ENCODE data around the gene RUNX2.

RUNX2 gene

DNA sequence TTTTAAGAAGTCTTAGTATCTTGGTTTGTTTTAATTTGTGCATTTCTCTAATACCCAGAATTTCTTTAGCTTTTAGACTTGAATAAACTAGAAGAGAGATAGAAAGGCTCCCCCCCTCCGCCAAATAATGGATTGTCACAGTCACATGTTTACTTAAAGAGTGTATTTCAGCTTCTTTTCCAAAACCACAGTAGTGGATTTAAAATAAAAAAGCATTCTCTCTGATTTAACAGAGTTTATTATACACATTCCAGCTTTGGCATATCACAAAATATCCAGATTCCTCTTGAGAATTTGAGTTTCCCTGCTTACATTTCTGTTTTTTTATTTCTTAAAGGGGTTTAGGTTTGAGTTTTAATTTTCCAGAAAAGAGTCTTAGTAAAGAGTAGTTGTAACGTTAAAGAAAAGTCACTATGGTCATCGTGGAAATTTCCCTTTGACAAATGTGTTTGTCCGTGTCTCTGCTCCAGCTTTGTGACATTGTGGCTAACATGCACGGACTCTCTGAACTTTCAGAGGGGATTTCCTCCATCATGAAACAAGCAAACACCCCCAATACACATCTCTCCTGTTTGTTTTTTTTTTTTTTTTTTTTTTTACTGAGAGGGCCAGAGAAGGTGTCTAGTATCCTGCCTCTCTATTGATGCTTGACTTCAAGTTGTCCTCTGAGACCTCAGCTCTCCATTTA is 163.1 kb downstream of the RUNX2 start:
- DNase-seq = no peak

DNA sequence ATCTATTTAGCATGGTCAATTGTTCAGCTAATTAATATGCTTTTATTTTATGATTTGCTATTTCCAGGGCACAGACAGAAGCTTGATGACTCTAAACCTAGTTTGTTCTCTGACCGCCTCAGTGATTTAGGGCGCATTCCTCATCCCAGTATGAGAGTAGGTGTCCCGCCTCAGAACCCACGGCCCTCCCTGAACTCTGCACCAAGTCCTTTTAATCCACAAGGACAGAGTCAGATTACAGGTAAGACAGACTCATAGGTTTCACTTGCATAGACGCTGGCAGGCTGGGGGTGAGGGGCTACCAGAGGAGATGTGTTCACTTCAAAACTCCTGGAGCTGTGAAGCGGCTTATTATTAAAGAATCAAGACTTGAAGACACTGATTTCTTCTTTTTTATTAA is 163.7 kb downstream of the RUNX2 start:
- DNase-seq = no peak

DNA sequence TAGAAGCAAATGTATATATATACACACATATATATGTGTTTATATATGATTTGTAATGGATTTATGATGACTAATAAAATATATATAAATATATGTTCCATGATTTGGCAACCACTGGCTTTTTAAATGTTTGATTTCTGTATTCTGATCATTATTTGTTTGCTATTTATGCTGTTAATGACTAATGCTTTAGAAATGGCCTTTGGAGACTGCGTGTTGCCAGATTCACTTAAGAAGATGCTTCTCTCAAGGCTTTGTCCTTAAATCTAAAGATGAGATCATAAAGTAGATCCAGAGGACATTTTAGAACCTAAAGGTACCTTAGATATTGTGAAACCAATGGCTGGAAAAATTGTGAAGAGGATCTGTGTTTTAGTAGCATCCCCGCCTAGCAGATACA is 165.6 kb downstream of the RUNX2 start:
- DNase-seq = no peak

DNA sequence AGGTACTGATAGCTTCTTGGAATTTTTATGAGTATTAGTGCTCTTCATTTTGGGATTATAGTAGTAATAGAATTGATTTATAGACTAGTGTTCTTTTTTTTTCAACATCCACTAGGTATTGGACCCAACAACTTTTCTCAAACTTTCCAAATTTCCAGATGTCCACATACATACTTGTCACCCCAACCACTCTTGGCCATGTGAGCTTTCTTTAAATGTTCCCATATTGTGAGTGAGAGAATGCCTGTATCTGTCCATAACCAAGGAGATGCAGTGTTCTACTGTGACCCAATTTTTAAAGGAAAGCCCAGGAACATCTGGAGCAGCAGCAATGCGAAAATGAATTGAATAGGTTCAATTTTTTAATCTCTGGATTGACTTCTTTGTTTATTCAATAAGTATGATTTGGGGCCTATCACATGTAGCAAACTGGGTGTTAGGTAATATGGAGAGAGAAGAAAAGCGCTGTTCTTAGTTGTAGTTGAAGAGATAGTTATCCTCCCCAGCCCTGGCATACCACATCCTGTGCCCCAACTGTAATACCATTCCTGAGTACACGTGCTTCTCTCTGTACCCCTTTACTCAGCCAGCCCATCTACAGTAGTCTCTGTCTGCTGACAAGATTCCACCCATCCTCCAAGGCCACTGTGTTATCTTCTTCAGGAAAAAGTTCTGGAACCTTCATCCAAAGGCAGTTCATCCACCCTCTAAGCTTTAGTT is 166.4 kb downstream of the RUNX2 start:
- no peak for DNase-seq

DNA sequence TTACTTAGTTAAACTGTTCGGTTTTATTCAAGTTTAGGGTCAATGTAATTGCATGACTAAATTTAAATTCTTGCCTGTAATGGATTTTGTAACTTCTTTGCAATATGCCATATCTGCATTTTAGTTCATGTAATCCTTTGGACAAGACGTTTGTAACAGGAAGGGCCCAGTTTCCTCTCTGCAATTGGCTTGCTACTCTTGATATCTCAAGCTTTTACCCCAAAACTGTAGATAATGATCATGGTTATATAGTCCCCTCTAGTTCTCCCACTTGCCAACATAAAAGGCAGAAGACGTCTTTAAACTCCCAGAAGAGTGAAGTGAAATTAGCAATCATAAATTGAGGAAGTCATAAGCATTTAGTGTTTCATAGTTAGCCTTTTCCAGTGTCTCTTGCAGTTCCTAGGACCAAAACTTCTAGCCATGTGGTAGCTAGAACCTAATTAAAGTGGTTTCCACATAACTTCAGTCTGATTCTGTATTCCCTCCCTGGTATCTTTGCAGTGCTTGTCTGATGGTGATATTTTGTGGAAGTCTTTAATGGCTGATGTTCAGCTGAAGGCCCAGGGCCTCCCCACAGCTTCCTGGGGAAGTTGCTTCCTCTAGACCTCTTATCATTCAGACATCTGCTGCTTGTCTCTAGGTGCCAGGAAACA is 167.4 kb downstream of the RUNX2 start:
- no peak for DNase-seq

DNA sequence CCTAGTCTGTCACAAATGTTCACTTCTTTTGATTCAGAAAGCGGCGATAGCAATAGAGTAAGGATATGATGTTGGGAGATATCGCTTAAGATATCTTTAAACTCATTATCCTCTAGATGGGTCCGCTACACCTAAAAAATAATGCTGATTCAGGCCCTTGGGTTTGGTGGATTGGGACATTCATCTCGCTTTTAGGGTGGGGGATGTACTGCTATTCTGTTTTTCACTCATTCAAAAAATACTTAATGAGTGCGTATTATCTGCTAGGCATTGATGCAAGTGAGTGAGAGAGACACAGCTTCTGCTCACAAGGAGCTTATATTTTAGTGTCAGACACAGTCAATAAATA is 167.9 kb downstream of the RUNX2 start:
- DNase-seq = no peak

DNA sequence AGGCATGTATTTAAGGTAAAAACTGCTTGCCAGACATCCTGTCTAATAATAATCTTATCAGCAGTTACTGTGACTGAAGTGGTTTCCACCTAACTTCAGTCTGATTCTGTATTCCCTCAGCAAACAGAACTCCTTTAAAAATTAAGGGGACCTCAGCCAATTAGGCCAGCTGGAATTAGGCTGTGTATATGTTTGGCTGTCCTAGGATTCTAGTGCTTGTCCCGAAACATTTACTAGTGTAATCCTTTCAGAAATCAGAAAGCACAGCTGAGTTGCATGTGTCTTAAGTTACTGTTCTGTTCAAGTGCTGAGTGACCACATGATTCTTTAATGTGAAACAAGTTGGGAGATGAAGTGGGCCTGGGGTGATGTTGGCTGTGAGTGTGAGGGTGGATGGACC is 170.5 kb downstream of the RUNX2 start:
- no peak for DNase-seq

DNA sequence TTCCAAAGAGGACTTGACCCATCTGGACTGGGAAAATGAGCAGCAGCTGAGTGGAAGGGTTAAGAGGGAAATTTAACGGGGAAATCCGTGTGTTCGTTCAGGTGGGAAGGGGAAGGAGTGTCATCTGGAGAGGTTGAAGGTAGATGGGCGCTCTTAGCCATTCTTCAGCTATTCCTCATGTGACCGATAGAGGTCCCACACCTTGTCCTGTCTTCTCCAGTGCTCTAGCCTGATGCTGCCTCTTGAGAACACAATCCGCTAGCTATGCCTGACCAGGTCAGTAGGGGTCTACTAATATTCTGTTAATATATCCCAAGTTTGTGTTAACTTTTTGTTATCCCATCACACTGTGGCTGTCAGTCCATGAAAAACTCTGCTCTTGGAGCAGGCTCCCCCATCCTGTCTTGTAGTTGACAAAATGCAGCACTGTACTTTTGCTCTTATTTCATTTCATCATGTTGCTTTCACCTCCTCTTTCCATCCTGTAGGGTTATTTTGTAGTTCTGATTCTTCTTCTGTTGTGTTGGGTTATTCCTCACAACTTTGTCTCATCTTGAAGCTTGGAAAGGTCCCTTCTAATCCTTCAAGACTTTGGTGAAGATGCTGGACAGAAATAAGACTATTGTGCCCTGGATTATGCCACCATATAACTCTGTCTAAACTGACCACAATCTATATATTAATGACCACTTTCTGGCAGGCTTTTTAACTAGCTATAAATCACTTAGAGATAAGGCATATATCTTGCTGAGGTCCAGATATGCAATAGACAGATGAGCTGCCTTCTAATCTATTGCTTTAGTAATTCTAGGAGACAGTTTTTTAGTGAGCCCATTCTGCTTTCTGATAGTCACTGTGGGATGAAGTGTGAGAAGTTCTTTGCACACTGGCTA is 173.0 kb downstream of the RUNX2 start:
- no peak for DNase-seq

DNA sequence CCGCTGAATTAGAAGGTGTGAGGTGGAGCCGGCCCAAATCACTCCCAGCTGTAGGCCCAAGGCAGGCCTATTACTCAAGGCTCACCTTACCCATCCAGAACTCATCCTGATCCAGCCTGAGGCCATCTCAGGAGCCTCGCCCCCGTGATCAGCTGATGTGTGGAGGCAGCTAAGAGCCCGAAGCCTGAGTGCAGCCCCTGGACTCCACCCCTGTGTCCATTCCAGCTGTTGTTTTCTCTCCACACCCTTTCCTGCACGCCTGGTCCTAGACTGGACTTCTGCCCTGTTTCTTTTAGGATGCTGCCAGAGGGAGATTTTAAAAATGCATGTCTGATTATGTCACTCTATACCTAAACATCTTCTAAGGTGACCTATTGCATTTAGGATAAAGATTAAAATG is 174.3 kb downstream of the RUNX2 start:
- no peak for DNase-seq

DNA sequence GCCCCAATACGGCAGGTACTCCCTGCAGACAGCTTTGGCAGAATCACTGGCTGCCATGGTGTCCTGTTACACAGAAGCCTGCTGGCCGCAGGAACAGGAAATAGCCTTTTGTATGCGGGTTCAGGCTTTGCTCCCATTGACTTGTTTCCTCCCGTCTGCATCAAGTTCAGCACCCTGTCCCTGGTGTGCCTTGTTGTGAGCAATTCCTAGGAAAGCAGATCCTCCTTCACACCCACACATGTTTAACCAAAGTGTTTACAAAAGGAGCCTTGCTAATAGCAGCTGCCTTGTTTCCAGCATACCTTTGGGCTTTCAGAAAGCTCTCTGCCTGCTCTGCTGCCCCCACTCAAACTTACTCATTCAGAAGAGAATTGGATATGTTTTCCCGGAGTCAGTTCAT is 176.8 kb downstream of the RUNX2 start:
- no peak for DNase-seq

DNA sequence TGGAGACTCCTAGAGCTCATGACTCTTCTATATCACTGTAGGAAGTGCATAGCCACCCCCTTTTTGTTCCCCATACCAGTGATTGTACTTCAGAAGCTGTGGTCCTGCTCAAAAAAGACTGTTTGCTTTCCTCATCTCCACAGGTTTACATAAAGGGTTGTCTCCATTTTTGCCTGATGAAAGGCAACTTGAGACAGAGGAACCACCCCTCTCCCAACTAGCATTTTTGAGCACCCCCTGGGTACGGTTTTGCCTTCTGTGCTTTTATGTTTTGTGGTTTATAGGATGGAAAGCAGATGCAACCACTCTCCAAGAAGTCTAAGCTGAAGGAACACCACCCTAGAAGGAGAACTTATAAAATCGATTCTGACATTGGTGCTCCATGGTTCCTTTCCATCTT is 177.3 kb downstream of the RUNX2 start:
- DNase-seq = no peak

DNA sequence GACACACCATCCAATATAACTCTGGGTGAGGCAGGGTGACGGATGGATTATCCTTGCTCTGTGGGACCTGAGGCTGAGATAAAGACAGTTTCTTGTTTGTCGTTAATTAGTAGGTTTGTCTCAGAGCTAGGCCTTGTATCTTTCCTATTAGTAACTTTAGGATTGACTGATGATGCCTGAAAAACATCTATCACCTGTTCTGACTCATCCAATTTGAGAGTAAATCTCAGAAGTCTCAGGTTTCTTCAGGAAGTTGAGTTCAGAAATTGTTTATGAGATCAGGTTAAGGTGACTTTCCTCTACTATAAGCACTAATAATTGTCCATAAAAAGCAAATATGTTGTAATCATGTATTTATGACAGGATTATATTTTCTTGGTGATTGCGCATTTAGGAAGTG is 179.1 kb downstream of the RUNX2 start:
- no peak for DNase-seq

DNA sequence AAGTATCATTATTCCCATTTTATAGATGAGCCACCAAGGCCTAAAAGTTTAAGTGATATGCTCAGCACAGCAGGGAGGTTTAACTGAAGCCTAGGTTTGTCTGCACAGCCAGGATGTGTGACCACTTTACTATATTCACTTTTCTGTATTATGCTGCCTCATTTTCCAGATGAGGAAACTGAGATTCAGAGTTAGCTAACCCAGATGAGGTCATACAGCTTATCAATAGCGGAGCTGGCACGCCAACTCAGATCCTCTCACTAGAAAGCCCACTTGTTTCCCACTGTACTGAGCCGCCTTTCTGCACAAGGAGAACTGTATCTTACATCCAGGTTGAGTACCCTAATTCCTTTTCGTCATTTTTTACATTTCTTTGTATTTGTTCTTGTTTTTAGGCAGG is 181.3 kb downstream of the RUNX2 start:
- DNase-seq = no peak

DNA sequence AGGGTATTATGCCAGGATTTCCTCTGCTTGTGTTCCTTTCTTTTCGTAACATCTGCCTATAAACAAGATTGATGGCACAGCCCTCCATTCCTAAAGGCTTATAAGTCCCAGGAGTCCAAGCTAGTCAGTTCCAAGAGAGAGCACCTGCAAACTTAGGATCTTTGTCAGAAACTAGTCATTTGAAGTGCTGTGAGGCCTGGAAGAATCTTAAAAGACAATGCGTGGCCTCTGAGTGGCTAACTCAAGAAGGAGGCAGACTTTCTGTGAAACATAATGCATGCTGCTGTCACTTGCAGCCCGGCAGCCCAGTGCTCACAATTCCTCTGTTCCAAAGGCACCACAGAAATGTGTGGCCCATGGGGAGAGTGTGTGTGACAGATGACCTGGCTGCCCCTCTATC is 184.6 kb downstream of the RUNX2 start:
- DNase-seq = no peak

DNA sequence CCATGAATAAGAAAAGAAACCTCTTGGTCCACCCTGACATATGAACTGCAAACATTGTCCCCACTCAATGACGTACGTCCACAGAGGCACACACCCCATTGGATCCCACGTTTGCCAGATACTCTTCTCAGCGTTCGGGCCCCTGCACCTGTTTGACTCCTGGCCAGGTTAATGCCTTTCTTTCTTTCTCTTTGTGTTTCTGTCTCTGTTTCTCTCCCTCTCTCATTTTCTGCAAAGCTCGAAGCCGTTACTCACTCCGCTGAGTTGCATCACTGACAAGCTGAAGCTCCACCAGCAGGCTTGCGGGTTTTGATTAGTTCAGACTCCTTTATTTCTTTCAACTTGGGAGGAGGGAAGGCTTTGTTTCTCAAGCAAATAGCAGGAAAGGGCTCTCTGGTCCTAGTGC is 185.1 kb downstream of the RUNX2 start:
- DNase-seq = no peak

DNA sequence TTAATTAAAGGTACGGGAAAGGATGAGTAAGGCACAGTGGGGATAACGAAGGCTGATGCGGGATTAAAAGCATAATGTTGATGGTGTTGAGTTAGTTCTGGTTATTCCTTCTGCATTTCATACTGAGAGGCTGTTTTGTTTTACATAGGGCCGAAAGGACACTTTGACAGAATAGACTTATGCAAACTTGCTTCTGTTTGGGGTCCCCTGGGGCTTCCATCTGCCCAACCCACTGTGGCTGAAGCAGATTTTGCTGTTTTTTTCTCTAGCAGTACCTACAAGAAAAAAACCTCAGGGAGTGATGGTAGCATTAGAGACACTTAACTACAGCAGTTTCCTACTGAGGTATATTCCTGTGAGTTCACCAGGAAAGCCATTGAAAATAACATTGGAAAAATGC is 185.7 kb downstream of the RUNX2 start:
- no peak for DNase-seq

DNA sequence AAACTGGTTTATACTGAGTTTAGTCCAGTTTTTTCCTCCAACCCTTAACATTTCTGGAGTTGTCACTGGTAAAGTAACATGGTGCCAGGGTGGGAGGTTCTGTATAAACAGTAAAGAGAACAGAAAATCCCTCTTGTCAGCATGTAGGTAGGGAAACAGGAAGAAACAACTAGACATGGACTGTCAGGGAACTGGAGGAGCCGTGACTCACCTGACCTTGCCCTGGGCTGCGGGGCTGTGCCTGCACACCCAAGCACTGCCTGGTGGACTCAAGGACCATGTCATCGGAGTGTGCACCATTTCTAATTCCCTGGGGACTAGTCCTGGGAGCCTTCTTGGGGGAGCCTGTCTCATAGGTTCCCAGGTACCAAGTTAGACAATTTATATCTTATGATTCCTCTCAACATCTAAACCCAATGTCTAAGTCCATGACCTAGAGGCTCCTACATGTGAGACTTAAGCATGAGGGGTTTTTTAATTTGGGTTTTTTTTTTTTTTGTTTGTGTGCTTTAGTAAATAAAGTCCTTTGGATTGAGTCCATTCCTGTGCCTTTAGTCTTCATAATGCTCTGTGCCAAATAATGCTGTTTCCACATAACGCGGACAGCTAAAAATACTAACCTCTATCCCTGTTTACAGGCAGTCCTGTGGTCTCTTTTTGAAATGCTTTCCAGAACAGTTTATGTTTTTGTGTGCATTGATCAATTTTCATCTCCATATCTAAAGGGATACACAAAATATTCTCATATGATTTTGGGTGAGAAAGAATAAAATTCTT is 186.5 kb downstream of the RUNX2 start:
- no peak for DNase-seq

DNA sequence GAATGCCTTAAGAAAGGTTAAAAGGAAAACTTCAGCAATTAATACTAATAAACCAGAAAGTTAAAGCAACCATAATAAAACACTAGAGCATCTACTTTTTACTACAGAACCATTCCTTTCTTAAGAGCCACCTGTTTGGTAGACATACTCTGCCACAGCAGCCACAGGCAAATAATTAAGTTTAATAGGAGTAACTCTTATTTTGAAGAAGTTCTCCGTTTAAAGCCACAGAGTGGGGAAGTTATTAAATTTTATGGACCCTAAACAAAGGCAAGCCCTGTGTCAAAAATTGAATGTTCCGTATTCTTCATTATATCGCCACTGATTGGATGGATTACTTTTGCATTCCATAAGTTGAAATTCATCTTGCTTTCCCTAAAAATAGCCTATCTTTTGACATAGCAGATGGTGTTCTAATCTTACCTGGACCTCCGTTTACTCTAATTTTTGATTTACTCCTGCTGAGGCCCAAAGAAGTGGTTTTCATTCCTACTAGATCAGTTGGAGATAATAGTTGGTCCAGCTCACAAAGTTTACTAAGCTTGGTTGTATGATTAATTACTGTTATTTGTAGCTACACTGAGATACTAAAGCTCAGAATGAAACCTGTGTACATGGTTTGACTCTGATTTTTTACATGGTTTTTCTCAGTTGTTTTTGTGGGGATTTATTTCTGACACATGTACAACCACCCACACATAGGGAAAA is 190.0 kb downstream of the RUNX2 start:
- no peak for DNase-seq

DNA sequence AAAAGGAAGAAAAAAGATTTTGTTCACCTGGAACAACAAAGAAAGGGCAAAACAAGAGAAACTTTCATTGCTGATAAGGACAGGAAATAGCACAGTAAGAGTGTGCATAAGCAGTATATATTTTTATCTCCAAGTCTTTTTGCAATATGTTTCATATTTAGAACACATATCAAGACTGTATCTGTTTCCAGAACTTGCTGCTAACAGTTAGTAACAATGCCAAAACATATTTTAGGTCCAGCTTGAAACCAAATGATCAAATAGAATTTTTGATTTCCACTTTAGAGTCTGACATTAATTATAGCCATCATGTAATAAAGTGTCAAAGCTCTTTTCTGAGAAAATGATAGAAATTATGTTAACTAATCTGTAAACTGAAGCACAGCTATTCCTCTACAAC is 193.1 kb downstream of the RUNX2 start:
- no peak for DNase-seq

DNA sequence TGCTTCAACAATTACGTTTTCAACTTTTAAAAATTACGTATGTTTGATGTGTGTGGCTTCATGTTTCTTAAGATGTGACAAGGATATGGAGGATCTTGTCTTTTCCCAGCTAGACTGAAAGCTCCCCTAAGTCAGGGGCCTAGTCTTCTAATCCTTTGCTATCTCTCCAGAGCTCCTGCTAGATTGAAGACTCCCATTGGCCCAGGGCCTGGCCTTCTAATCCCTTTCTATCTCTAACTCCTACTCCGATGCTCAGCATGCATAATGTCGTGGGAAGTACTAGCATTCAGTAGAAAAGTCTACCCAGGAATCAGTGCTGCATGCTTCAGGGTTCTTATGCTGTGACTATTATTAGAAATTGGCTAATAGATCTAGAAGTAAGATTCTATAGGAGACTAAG is 194.4 kb downstream of the RUNX2 start:
- DNase-seq = no peak

DNA sequence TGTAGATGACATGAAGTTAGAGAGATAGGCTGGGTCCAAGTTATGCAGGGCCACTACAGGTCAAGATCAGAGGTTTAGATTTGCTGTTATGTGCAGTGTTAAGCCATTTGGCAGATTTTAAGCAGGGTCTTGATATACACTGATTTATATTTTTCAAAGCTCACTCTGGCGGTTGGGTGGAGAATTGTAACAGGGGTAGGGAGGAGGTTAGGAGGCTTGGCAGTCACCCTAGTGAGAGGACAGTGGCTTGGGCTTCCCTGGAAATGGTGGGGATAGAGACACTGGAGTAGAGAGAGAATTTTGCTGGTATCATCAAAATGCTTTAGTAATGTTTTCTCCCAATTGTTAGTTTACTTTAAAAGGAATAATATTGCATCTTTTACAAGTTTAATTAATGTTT is 199.1 kb downstream of the RUNX2 start:
- no peak for DNase-seq

DNA sequence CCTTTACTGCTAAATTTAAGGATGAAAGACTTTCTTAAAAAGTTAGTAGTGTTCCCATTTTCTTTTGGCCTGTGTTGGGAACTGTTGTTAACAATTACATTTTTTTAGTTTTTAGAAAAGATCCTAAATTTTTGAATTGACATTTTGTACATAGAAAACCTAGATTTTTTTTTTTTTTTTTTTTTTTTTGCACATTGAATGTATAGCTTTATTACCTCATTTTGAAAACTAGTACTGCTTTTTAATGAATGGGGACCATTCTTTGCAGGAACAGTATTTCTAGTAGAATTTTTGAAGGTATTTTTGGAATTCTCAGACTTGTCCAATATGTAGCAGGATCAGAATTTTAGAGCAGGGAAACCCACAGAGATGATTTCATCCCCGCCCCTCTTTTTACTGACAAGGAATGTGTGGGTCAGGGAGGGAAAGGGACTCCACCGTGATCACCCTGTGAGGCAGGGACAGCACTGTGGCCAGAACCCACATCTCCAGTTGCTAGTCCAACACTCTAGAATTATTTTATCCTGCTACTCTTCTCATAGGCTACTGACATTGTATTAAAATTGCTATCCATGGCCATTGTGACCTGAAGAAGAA is 204.0 kb downstream of the RUNX2 start:
- DNase-seq = no peak

Measured in activated CD4-positive, alpha-beta T cell treated with anti-CD3 and anti-CD28 coated beads, Interleukin-2, amount 50 U/mL, for 48 hours (primary cell).